Fibroblast of lung (primary cell): ENCODE results near the gene RGS12. TPM values are rescaled to one million over a fixed set of nuclear protein-coding genes. Genes with fewer than 3 reads are reported as not detected.

Experiments
- DNase-seq, 2 donors: peaks; one replicate each; pipeline versions ENCODE4 v3.0.0 to v3.0.0-alpha.2; 2010; ENCODE audit warnings: low read depth in 2 of 2
- H2AFZ ChIP-seq: 2 replicates; pipeline ENCODE4 v1.5.1; 2012; ENCODE audit warnings: low read length, control low read depth, inconsistent platforms
- H3K27ac ChIP-seq: 2 replicates; pipeline ENCODE4 v1.5.1; 2011; ENCODE audit warnings: low read length, control low read depth; ENCODE audit not compliant: insufficient read depth
- H3K27me3 ChIP-seq: 2 replicates; pipeline ENCODE4 v1.5.1; 2011; ENCODE audit warnings: mild to moderate bottlenecking, low read length; ENCODE audit not compliant: control insufficient read depth, insufficient read depth
- H3K36me3 ChIP-seq: 2 replicates; pipeline ENCODE4 v1.5.1; 2011; ENCODE audit warnings: low read length; ENCODE audit not compliant: control insufficient read depth, insufficient read depth
- H3K4me1 ChIP-seq: 2 replicates; pipeline ENCODE4 v1.5.1; 2011; ENCODE audit warnings: low read length; ENCODE audit not compliant: control insufficient read depth, insufficient read depth; ENCODE audit errors: extremely low read depth
- H3K4me2 ChIP-seq: 2 replicates; pipeline ENCODE4 v1.5.1; 2011; ENCODE audit warnings: low read length, control low read depth; ENCODE audit not compliant: insufficient read depth; ENCODE audit errors: extremely low read depth
- H3K4me3 ChIP-seq, 4 experiments: fragments of 200-600 bp in 1 of 4; sonication (generic) in 1 of 4; replicated peaks in 1 of 4; 2 replicates each; pipeline ENCODE4 v1.5.1; 2011 to 2016; ENCODE audit warnings: low read length in 4 of 4, low read depth in 3 of 4, mild to moderate bottlenecking in 3 of 4, control low read depth in 2 of 4, inconsistent platforms in 1 of 4, mixed read lengths in 1 of 4; ENCODE audit not compliant: insufficient read depth in 1 of 4; ENCODE audit errors: control extremely low read depth in 1 of 4
- H3K79me2 ChIP-seq: 2 replicates; pipeline ENCODE4 v1.5.1; 2012; ENCODE audit warnings: mild to moderate bottlenecking, low read length, inconsistent platforms; ENCODE audit not compliant: control insufficient read depth, insufficient read depth
- H3K9ac ChIP-seq: 2 replicates; pipeline ENCODE4 v1.5.1; 2011; ENCODE audit warnings: mild to moderate bottlenecking, low read length, control low read depth; ENCODE audit not compliant: insufficient read depth
- H3K9me3 ChIP-seq: 2 replicates; pipeline ENCODE4 v1.5.1; 2012; ENCODE audit warnings: low read depth, low read length; ENCODE audit not compliant: control insufficient read depth, insufficient read depth
- H4K20me1 ChIP-seq: 2 replicates; pipeline ENCODE4 v1.5.1; 2011; ENCODE audit warnings: low read length; ENCODE audit not compliant: control insufficient read depth, insufficient read depth; ENCODE audit errors: extremely low read depth
- EZH2 ChIP-seq: IDR thresholded peaks from 2 replicates; pipeline ENCODE4 v1.5.1; 2012; ENCODE audit warnings: low read length, control low read depth, mild to moderate bottlenecking; ENCODE audit errors: missing control alignments
- polyA plus RNA-seq, 2 donors: library from polyadenylated mRNA; depleted of rRNA in 1 of 2; stranded (reverse) in 1 of 2; unstranded in 1 of 2; fragments of >200 nt; gene quantifications; 2 replicates each; pipeline ENCODE4 v1.2.1, GENCODE V29; 2011 to 2012; ENCODE audit warnings: missing spikeins in 1 of 2
- total RNA-seq: library from RNA; depleted of rRNA; stranded (reverse); fragments of >200 nt; gene quantifications from 2 replicates; pipeline ENCODE4 v1.2.1, GENCODE V29; 2014
- TF ChIP-seq, protein P1 (sequence below), 2 donors: IDR thresholded peaks in 1 of 2; conservative IDR thresholded peaks in 1 of 2; 1 replicate in 1 of 2; 2 replicates in 1 of 2; pipeline ENCODE4 v1.5.1; 2011 to 2012; ENCODE audit warnings: low read length in 2 of 2, control low read depth in 1 of 2, inconsistent platforms in 1 of 2, low read depth in 1 of 2, mild to moderate bottlenecking in 1 of 2

RGS12 gene
- total and polyA plus RNA-seq, 2 donors (not counting 1 experiment from before 2014, with no cell fraction given) = 5.1 to 21.1 TPM

DNA sequence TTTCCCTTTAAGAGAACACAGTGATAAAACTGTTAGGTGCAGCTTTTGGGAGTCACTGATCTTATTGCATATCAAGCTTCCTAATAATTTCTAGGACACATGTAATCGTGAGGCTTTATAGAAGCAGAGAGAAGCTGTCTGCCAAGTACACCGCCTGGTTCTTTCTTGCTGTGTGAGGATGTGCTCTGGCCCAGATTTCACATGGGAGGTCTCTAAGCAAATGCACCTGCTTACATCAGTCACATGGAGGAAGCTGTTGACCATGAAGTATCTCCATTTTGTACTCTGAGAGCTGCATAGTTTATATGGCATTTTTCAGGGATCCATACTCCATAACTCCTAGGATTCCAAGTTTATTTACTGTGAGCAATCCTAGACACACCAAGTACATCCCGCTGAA lies 37.1 kb downstream of the RGS12 start:
- no peak for DNase-seq
- Histone ChIP-seq H4K20me1 (no peaks in the 10 kb centered on the region), H3K27me3 (no peaks in the 10 kb centered on the region), H3K4me3 (no peak overlapping the region), H3K79me2 (peaks cover 2% of the 10 kb centered on the region), H2AFZ (no peak overlapping the region), H3K4me1 (no peaks in the 10 kb centered on the region), H3K9ac (no peak overlapping the region), H3K36me3 (no peaks in the 10 kb centered on the region), H3K27ac (no peak overlapping the region), H3K4me2 (no peak overlapping the region), H3K9me3 (no peaks in the 10 kb centered on the region)
- TF ChIP-seq, protein P1, sequence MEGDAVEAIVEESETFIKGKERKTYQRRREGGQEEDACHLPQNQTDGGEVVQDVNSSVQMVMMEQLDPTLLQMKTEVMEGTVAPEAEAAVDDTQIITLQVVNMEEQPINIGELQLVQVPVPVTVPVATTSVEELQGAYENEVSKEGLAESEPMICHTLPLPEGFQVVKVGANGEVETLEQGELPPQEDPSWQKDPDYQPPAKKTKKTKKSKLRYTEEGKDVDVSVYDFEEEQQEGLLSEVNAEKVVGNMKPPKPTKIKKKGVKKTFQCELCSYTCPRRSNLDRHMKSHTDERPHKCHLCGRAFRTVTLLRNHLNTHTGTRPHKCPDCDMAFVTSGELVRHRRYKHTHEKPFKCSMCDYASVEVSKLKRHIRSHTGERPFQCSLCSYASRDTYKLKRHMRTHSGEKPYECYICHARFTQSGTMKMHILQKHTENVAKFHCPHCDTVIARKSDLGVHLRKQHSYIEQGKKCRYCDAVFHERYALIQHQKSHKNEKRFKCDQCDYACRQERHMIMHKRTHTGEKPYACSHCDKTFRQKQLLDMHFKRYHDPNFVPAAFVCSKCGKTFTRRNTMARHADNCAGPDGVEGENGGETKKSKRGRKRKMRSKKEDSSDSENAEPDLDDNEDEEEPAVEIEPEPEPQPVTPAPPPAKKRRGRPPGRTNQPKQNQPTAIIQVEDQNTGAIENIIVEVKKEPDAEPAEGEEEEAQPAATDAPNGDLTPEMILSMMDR (conservative IDR thresholded peaks at IDR 0.05 in 1 of 2, IDR thresholded peaks at IDR 0.05 in 1 of 2; ENCODE audit: low read depth in 1 of 2, low read length in 2 of 2) = no peak
- TF ChIP-seq EZH2 = no peak

DNA sequence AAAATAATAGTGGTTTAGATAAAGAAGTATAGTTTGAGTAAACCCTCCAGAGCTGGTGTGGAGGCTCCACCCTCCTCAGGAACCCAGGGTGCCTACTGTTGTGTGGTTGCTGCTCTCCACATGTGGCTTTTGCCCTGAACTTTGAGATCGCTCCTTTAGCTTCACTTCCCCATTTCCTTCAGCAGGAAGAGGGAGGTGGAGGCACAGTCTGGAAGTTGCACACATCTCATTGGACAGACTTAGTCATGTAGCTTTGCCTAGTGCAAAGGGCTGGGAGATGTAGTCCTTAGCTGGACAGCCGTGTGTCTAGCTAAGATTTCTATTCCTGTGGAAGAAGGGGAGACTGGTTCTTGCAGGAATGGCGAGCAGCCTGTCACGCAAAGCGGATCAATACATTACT lies 37.9 kb downstream of the RGS12 start:
- no peaks in the 10 kb centered on the region for H3K9me3 ChIP-seq
- H3K4me3 ChIP-seq = no peak overlapping the region
- no peaks in the 10 kb centered on the region for H3K4me1 ChIP-seq
- no peak overlapping the region for H3K4me2 ChIP-seq
- H3K79me2 ChIP-seq = peaks cover 3% of the 10 kb centered on the region
- no peaks in the 10 kb centered on the region for H3K27me3 ChIP-seq
- no peaks in the 10 kb centered on the region for H4K20me1 ChIP-seq
- TF ChIP-seq EZH2 = no peak
- H3K27ac ChIP-seq = no peak overlapping the region
- H3K9ac ChIP-seq = no peak overlapping the region
- H3K36me3 ChIP-seq = no peaks in the 10 kb centered on the region
- no peak overlapping the region for H2AFZ ChIP-seq
- DNase-seq = no peak

DNA sequence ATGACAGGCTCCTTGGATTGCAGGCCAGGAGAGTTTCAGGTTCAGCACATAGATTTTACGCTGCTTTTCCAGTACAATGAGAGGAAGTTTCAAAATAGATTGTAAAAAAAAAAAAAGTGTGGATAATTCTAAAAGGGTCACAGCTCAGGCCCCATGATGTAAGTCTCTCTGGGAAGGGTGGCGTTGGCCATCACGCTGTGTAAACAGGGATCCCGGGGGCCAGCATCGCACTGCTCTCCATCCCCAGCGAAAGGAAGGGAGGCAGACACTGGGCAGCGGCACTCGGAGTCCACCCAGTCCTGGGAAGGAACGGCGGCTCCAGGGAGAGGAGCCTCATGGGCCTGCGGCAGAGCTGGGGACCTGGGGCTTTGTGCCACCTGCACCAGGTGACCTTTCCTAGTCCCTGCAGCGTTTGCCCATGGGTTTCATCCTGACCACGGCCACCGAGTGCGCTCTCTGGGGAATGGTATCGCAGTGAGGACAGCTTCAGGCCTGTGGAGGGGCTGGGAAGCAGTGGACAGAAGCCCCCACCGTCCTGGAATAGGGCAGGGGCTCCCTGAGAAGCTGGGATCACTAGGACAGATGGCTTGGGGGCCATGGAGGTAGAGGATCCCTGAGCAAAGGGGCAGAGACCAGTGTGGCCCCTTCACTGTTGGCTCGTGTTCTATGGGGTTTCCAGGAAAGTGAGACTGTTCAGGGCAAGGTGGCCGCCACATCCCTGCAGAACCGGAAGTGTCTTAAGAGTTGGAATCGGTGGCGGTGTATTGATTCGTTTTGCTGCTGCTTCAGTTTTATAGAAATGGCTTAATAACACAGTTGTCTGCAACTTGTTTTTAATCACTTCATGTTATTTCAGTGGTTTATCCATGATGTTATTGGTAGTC lies 38.9 kb downstream of the RGS12 start:
- H3K4me3 ChIP-seq = no peak overlapping the region
- no peaks in the 10 kb centered on the region for H3K4me1 ChIP-seq
- H3K27me3 ChIP-seq = no peaks in the 10 kb centered on the region
- DNase-seq = no peak
- no peak overlapping the region for H3K9ac ChIP-seq
- TF ChIP-seq EZH2 = no peak
- TF ChIP-seq, protein P1 (conservative IDR thresholded peaks at IDR 0.05 in 1 of 2, IDR thresholded peaks at IDR 0.05 in 1 of 2; ENCODE audit: low read depth in 1 of 2, low read length in 2 of 2) = no peak
- H2AFZ ChIP-seq = no peak overlapping the region
- H3K36me3 ChIP-seq = no peaks in the 10 kb centered on the region
- H4K20me1 ChIP-seq = no peaks in the 10 kb centered on the region
- no peak overlapping the region for H3K27ac ChIP-seq
- no peaks in the 10 kb centered on the region for H3K9me3 ChIP-seq
- H3K4me2 ChIP-seq = no peak overlapping the region
- H3K79me2 ChIP-seq = peaks cover 3% of the 10 kb centered on the region
